Measurements from ENCODE around the gene UNC13A. TPM values are rescaled to one million over a fixed set of nuclear protein-coding genes. Genes with fewer than 3 reads are reported as not detected.

Gene UNC13A
- total and polyA plus RNA-seq, 2 of the 8 experiments (the other 6 are each of a cell fraction or from before 2014, with no cell fraction given) = 13.1 to 47.6 TPM

- Histone ChIP-seq H3K4me1 (replicated peaks in 1 of 4; ENCODE audit: control insufficient read depth in 3 of 4, insufficient read depth in 4 of 4, low read length in 3 of 4) (peaks cover 0 to 3% (median 2%) of the 10 kb centered on the region in 4 experiments; a peak in 4 of 7 replicates), H2BK5ac (ENCODE audit: low read depth, low read length) (no peak overlapping the region), H2BK20ac (ENCODE audit: low read length) (no peak overlapping the region), H3K4me2 (ENCODE audit: insufficient read depth in 1 of 2, low read depth in 2 of 2, low read length in 2 of 2) (no peak overlapping the region), H3K18ac (ENCODE audit: extremely low read depth, low read length) (no peak overlapping the region), H4K5ac (ENCODE audit: insufficient read length, low read depth, low read length) (no peak overlapping the region), H3K4me3 (ENCODE audit: extremely low read depth in 1 of 4, insufficient read depth in 2 of 4, low read depth in 3 of 4, low read length in 4 of 4) (no peak overlapping the region), H4K8ac (ENCODE audit: extremely low read depth, insufficient read depth, low read length) (no peak overlapping the region), H3K9me3 (ENCODE audit: insufficient read depth in 2 of 2, low read depth in 1 of 2, low read length in 1 of 2) (peaks cover 3 to 4% of the 10 kb centered on the region in 2 experiments; a peak in 2 of 4 replicates), H2BK15ac (ENCODE audit: low read length) (no peak overlapping the region), H3K79me2 (ENCODE audit: control insufficient read depth in 1 of 2, insufficient read depth in 2 of 2, low read length in 2 of 2) (peaks cover 0 to 1% of the 10 kb centered on the region in 2 experiments; a peak in 1 of 4 replicates), H3K23me2 (ENCODE audit: low read depth, low read length) (no peaks in the 10 kb centered on the region), H3K56ac (replicated peaks; ENCODE audit: insufficient read length, low read depth, low read length) (no peak overlapping the region), H2AFZ (ENCODE audit: low read length) (no peak overlapping the region), H3K79me1 (ENCODE audit: low read depth, low read length) (no peaks in the 10 kb centered on the region), H2BK12ac (ENCODE audit: low read depth, low read length) (no peak overlapping the region), H3K14ac (ENCODE audit: insufficient read length) (no peak overlapping the region), H3K23ac (ENCODE audit: insufficient read length) (no peak overlapping the region), H2AK5ac (ENCODE audit: low read depth, low read length) (no peak overlapping the region), H3K27ac (ENCODE audit: low read depth, low read length) (no peak overlapping the region), H2BK120ac (replicated peaks; ENCODE audit: low read depth, low read length) (no peak overlapping the region), H4K20me1 (replicated peaks in 1 of 2; ENCODE audit: control insufficient read depth in 1 of 2, insufficient read depth in 2 of 2, low read length in 2 of 2) (peaks cover 7 to 12% of the 10 kb centered on the region in 2 experiments), H3K9ac (replicated peaks in 1 of 4; ENCODE audit: extremely low read depth in 1 of 4, low read depth in 3 of 4, low read length in 3 of 4) (no peak overlapping the region), H4K91ac (replicated peaks; ENCODE audit: insufficient read length, low read length) (no peak overlapping the region), H3K4ac (replicated peaks; ENCODE audit: insufficient read length, low read depth, low read length) (no peak overlapping the region), H3K27me3 (replicated peaks in 1 of 4; ENCODE audit: control insufficient read depth in 3 of 4, extremely low read depth in 1 of 4, insufficient read depth in 3 of 4, low read length in 3 of 4) (no peaks in the 10 kb centered on the region), H3K36me3 (ENCODE audit: control insufficient read depth in 2 of 4, insufficient read depth in 4 of 4, low read length in 3 of 4) (peaks cover 8 to 22% (median 15%) of the 10 kb centered on the region in 4 experiments)
- ChIA-PET CTCF (ENCODE audit: partially characterized antibody) (interaction anchor here (1.1 to 11.4 kb wide), 4 partner anchors 13 to 117 kb away, joined by 3 to 78 read pairs (median 6); no protein-coding TSS in a partner anchor), POLR2A (ENCODE audit: partially characterized antibody) (interaction anchor here (0.9 to 1.9 kb wide), 7 partner anchors 11 to 332 kb away, joined by 3 to 7 read pairs (median 3); partner anchors contain the start of genes BST2 and MAP1S)
- no peak for DNase-seq (ENCODE audit: low read depth in 1 of 2, low spot score in 2 of 2)
- no peak for FAIRE-seq
- WGBS, 2 experiments (ENCODE audit: extremely low coverage in 1 of 2, insufficient coverage in 1 of 2, insufficient read length in 1 of 2, insufficient replicate concordance in 2 of 2, low coverage in 1 of 2, low lambda C conversion rate in 2 of 2, missing lambda C conversion rate in 1 of 2) = 92% methylated on average over 7 of the region's 7 CpGs; no CpG with 5 or more reads in 1 of the 2 experiments
- TF ChIP-seq BRCA1 (IDR thresholded peaks at IDR 0.05; ENCODE audit: low read depth, low read length) (no peak), SIN3A (conservative IDR thresholded peaks at IDR 0.05 in 1 of 2, IDR thresholded peaks at IDR 0.05 in 1 of 2; ENCODE audit: low read depth in 1 of 2, low read length in 2 of 2) (no peak)
These were observed 49.6 kb upstream of the UNC13A start for GRCh38 chr19:17737690-17738153.
